Smooth muscle cell (in vitro differentiated cells): ENCODE data around the gene NPY. TPM values are rescaled to one million over a fixed set of nuclear protein-coding genes. Genes with fewer than 3 reads are reported as not detected.

Experiments used
- DNase-seq: peaks from one replicate; lab custom pipeline; 2025; ENCODE audit not compliant: unreplicated experiment; lab: John Stamatoyannopoulos, UW
- H2AFZ ChIP-seq: fragments of 200-600 bp; sonication (generic); 2 replicates; pipeline ENCODE4 v1.6.0; 2016; ENCODE audit warnings: antibody characterized with exemption, low read depth, mild to moderate bottlenecking
- H3F3A ChIP-seq: fragments of 200-600 bp; sonication (generic); 2 replicates; pipeline ENCODE4 v1.6.0; 2017; ENCODE audit warnings: antibody characterized with exemption, low read depth
- H3K27ac ChIP-seq: fragments of 200-600 bp; sonication (generic); 2 replicates; pipeline ENCODE4 v1.5.1; 2016; ENCODE audit warnings: low read depth, mild to moderate bottlenecking
- H3K27me3 ChIP-seq: fragments of 200-600 bp; sonication (generic); 2 replicates; pipeline ENCODE4 v1.6.1; 2016; ENCODE audit warnings: low read depth, mild to moderate bottlenecking
- H3K36me3 ChIP-seq: fragments of 200-600 bp; sonication (generic); 2 replicates; pipeline ENCODE4 v1.5.1; 2016; ENCODE audit warnings: low read depth
- H3K4me1 ChIP-seq: fragments of 200-600 bp; sonication (generic); 2 replicates; pipeline ENCODE4 v1.5.1; 2016; ENCODE audit warnings: low read depth
- H3K4me2 ChIP-seq: fragments of 200-600 bp; sonication (generic); 2 replicates; pipeline ENCODE4 v1.6.0; 2016; ENCODE audit warnings: mild to moderate bottlenecking
- H3K4me3 ChIP-seq: fragments of 200-600 bp; sonication (generic); 2 replicates; pipeline ENCODE4 v1.5.1; 2016; ENCODE audit warnings: mild to moderate bottlenecking
- H3K79me2 ChIP-seq: fragments of 200-600 bp; sonication (generic); 2 replicates; pipeline ENCODE4 v1.6.0; 2016; ENCODE audit warnings: low read depth, mild to moderate bottlenecking
- H3K9ac ChIP-seq: fragments of 200-600 bp; sonication (generic); 2 replicates; pipeline ENCODE4 v1.6.0; 2016; ENCODE audit warnings: low read depth
- H3K9me3 ChIP-seq: fragments of 200-600 bp; sonication (generic); replicated peaks from 2 replicates; pipeline ENCODE4 v1.5.1; 2016; ENCODE audit warnings: low read depth
- H4K20me1 ChIP-seq: fragments of 200-600 bp; sonication (generic); 2 replicates; pipeline ENCODE4 v1.6.0; 2016; ENCODE audit warnings: low read depth
- WGBS: methylation state at CpG from one replicate; pipeline ENCODE4 v1.1.7; 2016; ENCODE audit warnings: low lambda C conversion rate; 5-methylcytosine and 5-hydroxymethylcytosine counted together
- polyA plus RNA-seq: library from polyadenylated mRNA; unstranded; fragments of >200 nt; fragmentation: Nextera tagmentation; extraction: Ambion mirVana; gene quantifications from 2 replicates; pipeline ENCODE4 v1.2.1, GENCODE V29; 2016
- total RNA-seq: library from RNA; depleted of rRNA; stranded (reverse); fragments of >200 nt; gene quantifications from 2 replicates; pipeline ENCODE4 v1.2.3, GENCODE V29; 2014
- TF ChIP-seq, protein P1 (sequence below): fragments of 200-600 bp; sonication (generic); IDR thresholded peaks from 2 replicates; pipeline ENCODE4 v1.5.1; 2017; ENCODE audit warnings: borderline replicate concordance, mild to moderate bottlenecking, antibody characterized with exemption; ENCODE audit not compliant: insufficient read depth, poor library complexity, severe bottlenecking

The NPY gene
- total and polyA plus RNA-seq, 2 experiments from 2014 or later = 0.63 to 10.6 TPM

DNA sequence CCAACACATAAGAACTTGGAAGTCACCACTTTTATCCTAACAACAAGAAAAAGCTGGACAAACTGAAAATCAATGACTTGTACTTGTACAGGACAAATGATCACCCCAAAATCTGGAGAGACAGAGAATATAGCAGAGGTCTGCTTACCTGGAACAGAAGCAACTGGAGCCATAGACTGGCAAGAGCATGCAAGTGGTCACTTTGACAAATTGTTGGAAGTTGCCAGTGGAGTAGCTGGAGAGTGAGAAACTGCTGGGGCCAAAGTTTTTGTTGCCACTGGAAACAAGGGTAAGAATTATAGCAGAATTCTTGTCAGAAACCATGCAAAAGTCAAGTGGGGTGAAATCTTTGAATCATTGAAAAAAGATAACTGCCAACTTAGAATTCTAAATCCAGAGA is 35.2 kb downstream of the NPY start:
- H3K36me3 ChIP-seq = no peaks in the 10 kb centered on the region
- H3K79me2 ChIP-seq = no peaks in the 10 kb centered on the region
- no peaks in the 10 kb centered on the region for H3K4me1 ChIP-seq
- no peaks in the 10 kb centered on the region for H3F3A ChIP-seq
- H2AFZ ChIP-seq = no peak overlapping the region
- DNase-seq = no peak
- H3K9me3 ChIP-seq = no peaks in the 10 kb centered on the region
- no peak overlapping the region for H3K9ac ChIP-seq
- TF ChIP-seq, protein P1, sequence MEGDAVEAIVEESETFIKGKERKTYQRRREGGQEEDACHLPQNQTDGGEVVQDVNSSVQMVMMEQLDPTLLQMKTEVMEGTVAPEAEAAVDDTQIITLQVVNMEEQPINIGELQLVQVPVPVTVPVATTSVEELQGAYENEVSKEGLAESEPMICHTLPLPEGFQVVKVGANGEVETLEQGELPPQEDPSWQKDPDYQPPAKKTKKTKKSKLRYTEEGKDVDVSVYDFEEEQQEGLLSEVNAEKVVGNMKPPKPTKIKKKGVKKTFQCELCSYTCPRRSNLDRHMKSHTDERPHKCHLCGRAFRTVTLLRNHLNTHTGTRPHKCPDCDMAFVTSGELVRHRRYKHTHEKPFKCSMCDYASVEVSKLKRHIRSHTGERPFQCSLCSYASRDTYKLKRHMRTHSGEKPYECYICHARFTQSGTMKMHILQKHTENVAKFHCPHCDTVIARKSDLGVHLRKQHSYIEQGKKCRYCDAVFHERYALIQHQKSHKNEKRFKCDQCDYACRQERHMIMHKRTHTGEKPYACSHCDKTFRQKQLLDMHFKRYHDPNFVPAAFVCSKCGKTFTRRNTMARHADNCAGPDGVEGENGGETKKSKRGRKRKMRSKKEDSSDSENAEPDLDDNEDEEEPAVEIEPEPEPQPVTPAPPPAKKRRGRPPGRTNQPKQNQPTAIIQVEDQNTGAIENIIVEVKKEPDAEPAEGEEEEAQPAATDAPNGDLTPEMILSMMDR = no peak
- H3K4me3 ChIP-seq = no peak overlapping the region
- H3K4me2 ChIP-seq = no peak overlapping the region
- H3K27ac ChIP-seq = no peak overlapping the region
- H3K27me3 ChIP-seq = no peaks in the 10 kb centered on the region
- no peaks in the 10 kb centered on the region for H4K20me1 ChIP-seq

DNA sequence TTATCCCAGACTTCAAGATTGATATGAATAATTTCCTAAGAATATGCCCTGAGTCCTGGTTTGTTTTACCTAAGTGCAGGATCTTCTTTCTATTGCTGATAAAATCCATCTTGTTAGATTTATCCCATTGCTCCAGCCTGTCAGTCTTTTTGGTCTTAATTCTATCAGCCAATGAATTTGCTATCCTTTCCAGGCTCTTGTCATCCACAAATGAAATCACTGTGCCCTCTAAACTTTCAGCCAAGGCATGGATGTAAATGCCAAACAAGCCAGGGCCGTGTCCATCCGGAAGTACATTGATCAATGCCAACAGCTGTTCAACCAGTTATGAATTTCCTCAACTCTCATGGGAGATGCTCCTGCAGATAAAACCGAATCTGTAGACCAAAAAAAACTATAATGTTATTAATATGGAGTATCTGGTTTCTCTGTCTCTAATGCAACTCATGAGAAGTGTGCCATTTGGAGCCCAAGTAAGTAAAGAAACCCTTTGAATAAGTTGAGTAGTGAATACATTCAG is 40.0 kb downstream of the NPY start:
- H3F3A ChIP-seq = no peaks in the 10 kb centered on the region
- H3K27me3 ChIP-seq = no peaks in the 10 kb centered on the region
- H3K9ac ChIP-seq = no peak overlapping the region
- H3K79me2 ChIP-seq = no peaks in the 10 kb centered on the region
- H3K36me3 ChIP-seq = no peaks in the 10 kb centered on the region
- no peak for DNase-seq
- no peak overlapping the region for H3K4me2 ChIP-seq
- H3K4me1 ChIP-seq = no peaks in the 10 kb centered on the region
- TF ChIP-seq, protein P1 = no peak
- 91% methylated on average over 3 of the region's 3 CpGs for WGBS
- H2AFZ ChIP-seq = no peak overlapping the region
- no peak overlapping the region for H3K27ac ChIP-seq
- H3K4me3 ChIP-seq = no peak overlapping the region
- no peaks in the 10 kb centered on the region for H3K9me3 ChIP-seq
- H4K20me1 ChIP-seq = no peaks in the 10 kb centered on the region

GRCh38 chr7:24325708-24326107 is 41.7 kb downstream of the NPY start:
- DNase-seq = no peak
- Histone ChIP-seq H3K9me3 (no peaks in the 10 kb centered on the region), H3K27me3 (no peaks in the 10 kb centered on the region), H2AFZ (no peak overlapping the region), H3K9ac (no peak overlapping the region), H3K36me3 (no peaks in the 10 kb centered on the region), H3K4me3 (no peak overlapping the region), H3K27ac (no peak overlapping the region), H4K20me1 (no peaks in the 10 kb centered on the region), H3K79me2 (no peaks in the 10 kb centered on the region), H3K4me2 (no peak overlapping the region), H3K4me1 (no peaks in the 10 kb centered on the region), H3F3A (no peaks in the 10 kb centered on the region)
- WGBS = 96% methylated on average over 5 of the region's 5 CpGs
- TF ChIP-seq, protein P1 = no peak

- Histone ChIP-seq H3K79me2 (no peaks in the 10 kb centered on the region), H3K4me2 (peak overlapping the region; percentile 17), H3K27ac (peak overlapping the region; percentile 25), H2AFZ (peak overlapping the region; percentile 17), H3K9ac (no peak overlapping the region), H3K27me3 (no peaks in the 10 kb centered on the region), H3K36me3 (no peaks in the 10 kb centered on the region), H3F3A (no peaks in the 10 kb centered on the region), H3K4me3 (no peak overlapping the region), H3K9me3 (no peaks in the 10 kb centered on the region), H3K4me1 (no peaks in the 10 kb centered on the region), H4K20me1 (no peaks in the 10 kb centered on the region)
- TF ChIP-seq, protein P1 = no peak
- no peak for DNase-seq
- WGBS = 49% methylated on average over 5 of the region's 5 CpGs
Observed at GRCh38 chr7:24328050-24328449, 44.1 kb downstream of the NPY start.
